ENCODE results near the gene SYCP2.

GRCh38 chr20:59830665-59831023, 102.8 kb downstream of the SYCP2 start:
- TF ChIP-seq POLR2A (IDR thresholded peaks at IDR 0.05; ENCODE audit: low read depth, low read length) (no peak), TAF1 (IDR thresholded peaks at IDR 0.05; ENCODE audit: borderline replicate concordance, low read depth, low read length) (no peak), POLR2AphosphoS5 (IDR thresholded peaks at IDR 0.05; ENCODE audit: low read depth, low read length) (no peak)

All from GM12892 (cell line).